Umbilical cord (tissue), 2 donors: ENCODE measurements around the gene FBXO9. TPM values are rescaled to one million over a fixed set of nuclear protein-coding genes. Genes with fewer than 3 reads are reported as not detected.
"Not testable (repeated sequence)": the region's sequence is repeated elsewhere in the genome, so short reads cannot be mapped to it uniquely, and the experiment has no call there.

Experiments used
- DNase-seq: peaks from one replicate; pipeline ENCODE4 v3.0.0-alpha.2; 2015; ENCODE audit warnings: low spot score
- total RNA-seq: library from RNA; depleted of rRNA; stranded (reverse); fragments of >200 nt; gene quantifications from one replicate; pipeline ENCODE4 v1.2.3, GENCODE V29; 2014; ENCODE audit warnings: low replicate concordance; ENCODE audit not compliant: insufficient read depth

The FBXO9 gene
- total RNA-seq, 1 donor from 2014 or later = 46.0 TPM

DNA sequence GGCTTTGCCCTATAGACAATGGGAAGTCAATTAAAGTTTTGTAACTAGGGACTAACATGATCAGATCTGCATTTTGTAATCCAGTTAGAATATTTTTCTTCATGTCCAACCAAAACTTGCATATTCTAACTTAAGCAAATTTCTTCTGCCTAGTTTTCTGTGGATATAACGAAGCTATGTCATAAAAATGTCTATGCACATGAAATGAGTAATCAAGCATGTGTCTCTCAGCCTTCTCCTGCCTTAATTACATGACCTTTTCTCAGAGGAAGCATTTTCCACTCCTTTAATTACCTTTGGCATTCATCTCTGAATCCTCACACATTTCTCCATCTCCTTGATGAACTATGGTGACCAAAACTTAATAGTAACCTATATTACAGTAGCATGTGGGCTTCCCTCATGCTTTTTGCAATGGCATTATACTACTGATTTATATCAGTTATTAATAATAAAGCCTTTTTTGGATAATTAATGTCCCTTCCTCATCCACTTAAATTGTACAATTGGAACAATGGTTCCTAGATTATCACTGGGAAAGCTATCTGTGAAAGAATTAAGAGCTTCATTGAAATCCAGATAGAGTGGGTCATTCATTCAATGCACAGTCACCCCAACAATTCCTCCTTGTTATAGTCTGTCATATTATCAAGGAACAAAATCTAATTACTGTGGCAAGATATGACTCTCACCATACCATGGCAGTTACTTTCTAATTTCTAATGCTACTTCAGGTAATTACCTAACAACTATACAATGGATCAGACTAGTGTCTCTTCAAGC is 19.1 kb upstream of the FBXO9 start:
- DNase-seq = no peak

DNA sequence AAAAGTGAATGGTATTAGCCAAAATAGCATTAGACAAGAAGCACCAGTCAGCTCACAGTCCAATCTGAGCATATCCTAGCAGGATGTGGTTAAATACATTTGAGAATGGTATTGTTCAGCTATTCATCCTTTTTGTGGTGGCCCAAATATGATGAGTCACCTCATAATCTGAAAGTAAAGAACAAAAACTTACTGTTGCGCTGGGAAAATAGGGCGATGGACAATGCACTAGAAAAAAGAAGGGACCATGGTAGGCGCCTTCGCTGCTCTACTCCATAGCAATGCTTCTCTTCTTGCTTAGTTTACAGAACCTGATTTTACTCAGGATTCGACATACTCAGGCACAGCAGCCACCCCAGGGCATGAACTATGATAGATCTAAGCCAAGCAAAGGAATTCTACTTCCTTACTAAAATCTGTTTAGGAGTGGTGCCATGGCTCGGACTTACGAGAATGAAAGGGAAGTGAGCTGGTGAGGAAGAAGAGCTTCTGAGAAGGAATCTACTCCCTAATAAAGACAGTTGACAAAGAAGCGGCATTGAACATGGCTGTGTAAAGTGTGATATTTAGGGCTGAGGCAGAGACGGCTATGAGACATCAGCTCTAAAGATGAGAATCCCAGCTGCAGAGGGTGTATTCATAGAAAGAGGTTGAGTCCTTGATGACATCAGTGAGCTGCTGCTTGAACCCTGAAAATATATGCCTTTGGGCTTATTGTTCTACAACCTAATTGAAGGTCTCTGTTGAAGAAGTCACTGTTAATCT is 16.6 kb upstream of the FBXO9 start:
- no peak for DNase-seq

DNA sequence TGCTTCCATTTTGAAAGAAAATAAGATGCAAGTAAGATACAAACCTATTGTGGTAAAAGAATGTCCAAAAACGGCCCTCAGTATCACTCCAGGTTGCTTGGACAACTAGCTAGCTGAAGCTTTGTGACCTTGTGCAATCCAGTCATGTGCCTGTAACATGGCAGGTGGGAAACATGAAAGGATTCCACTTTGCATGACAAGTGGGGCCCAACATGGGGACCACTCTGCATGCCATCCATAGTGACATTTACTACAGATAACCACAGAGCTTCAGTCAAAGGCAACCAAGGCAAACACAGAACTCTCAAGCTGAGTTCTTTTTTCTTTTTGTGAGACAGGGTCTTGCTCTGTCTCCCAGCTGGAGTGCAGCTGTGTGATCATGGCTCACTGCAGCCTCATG is 15.8 kb upstream of the FBXO9 start:
- DNase-seq = no peak

DNA sequence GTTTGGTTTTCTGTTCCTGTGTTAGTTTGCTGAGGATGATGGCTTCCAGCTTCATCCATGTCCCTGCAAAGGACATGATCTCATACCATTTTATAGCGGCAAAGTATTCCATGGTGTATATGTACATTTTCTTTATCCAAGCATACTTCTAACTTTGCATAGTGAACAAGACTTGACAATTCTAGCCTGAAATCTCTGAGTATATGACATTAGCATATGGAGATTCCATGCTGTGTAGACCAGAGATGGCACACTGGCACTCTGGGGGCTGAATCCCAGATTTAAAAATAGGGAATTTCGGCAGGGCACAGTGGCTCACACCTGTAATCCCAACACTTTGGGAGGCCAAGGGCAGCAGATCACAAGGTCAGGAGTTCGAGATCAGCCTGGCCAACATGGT is 13.1 kb upstream of the FBXO9 start:
- DNase-seq = not testable (repeated sequence)

DNA sequence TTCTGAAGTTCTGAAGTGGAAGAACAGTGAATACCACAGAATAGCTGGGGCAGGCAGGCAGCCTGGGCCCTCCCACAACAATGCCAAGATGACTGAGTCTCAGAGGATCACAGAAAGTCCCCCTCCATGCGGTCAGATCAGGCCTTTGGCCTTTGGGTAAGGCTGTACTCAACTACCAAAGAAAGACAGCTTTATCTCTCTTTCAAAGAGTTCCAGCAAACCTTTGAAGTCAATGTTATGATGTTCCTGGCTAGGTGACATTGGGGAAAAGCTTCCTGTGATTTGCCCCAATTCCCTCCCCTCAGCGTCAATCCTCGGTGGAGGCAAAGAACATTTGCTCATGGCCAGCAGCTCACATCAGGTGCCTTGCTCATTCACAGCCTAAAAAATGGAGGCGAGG is 10.7 kb upstream of the FBXO9 start:
- DNase-seq = no peak

DNA sequence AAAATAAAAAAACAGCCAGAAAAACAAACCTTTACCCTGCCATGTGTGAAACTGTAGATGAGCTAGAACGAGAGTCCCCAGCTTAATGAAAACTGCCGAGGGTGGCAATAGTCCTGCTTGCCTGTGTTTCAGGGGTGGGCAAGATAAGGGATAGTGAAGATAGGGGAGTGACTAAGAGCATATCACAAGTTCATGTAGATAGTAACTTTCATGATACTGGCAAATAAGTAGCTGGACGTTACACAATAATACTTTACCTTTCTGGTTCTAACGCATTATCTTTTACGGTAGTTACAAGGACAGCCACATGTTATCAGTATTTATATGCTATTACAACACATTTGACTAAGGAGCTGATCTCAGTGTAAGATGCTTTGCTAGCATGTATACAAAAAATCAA is 9.3 kb upstream of the FBXO9 start:
- DNase-seq = no peak

DNA sequence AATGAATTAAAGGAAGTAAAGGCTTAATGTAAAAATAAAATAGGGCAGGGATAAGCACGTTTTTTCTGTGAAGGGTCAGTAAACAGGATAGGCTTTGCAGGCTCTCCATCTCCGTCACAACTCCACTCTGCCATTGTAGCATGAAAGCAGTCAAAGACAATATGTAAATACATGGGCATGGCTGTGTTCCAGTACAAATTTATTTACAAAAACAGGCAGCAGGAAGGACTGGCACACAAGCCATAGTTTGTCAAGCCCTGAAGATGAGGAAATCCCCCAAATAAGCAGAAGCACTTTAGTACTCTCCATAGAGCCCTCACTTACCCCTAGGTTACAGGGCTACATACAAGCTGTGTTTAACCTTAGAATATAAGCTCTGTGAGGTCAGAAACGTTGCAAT is 8.9 kb upstream of the FBXO9 start:
- DNase-seq = no peak

DNA sequence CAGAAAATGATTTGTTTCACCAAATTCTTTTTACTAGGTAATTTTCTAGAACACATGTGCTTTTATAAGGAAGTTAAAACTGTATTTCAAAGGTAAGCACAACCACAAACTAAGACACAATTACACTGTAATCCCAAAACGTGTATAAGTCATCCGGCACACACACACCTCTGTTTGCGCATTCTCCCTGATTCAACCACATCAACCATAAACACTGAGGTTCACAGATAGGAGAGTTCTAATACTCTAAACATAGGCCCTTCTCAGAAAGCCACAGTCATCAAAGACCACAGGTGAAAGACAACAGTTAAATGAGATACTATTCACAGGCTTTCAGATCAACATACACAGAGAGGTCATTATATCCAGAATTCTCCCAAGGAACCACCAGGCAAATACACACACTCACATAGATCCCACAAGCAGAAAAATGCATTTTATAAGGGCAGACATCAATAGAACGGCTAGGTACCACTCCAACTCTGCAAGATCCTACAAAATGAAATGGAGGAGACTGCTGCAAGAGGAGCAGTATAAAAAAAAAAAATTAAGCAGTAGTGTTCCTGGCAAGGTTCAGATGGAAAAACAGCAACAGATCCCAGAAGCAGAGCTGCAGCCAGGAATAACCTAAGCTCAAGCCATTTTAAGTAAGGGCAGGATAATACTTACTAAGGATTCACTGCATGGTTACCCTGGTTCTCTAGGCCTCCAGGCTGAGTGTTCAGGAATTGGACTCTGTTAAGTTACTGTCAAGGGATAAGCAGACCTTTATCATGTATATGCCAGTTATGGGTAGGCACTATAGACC is 6.6 kb upstream of the FBXO9 start:
- peak; percentile 69 for DNase-seq

DNA sequence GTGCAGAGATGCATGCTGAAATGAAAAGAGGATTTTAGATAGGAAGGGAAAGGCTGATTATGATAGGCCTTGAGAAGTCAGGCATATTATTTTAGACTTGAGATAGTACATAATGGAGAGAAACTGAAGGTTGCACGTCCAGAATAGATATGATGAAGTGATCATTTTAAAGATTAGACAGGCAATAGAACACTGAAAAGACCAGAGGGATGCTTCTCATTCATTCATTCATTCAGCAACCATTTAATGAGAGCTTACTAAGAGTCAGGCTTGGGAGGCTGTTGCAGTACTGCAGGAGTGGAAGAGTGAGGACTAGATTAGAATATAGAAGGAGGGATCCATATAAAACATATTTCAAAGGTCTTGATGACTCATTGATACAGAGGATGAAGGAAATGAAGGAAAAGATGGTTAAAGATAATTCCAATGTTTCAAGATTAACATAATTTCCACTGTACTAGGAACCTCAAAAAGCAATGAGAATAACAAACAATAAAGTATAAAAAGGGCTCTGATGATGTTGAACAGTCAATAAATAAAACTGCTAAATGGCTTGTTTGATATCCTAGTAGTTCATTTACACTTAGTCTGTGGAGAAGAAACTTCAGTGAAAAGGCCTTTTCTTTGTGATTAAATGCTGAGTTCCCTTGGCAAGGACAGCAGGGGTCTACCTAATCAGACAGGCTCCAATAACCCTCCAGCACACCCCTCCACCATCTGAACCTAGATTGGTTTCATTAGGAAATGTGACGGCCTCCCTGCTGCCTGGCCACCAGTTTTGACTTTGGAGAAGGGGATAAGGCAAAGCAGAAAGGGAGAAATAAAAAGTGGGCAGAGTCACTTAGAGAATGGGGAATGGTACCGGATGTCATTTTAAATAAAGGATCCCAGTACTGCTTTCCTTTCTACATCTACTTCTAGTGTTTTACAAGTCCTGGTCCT is 5.3 kb upstream of the FBXO9 start:
- DNase-seq = no peak

DNA sequence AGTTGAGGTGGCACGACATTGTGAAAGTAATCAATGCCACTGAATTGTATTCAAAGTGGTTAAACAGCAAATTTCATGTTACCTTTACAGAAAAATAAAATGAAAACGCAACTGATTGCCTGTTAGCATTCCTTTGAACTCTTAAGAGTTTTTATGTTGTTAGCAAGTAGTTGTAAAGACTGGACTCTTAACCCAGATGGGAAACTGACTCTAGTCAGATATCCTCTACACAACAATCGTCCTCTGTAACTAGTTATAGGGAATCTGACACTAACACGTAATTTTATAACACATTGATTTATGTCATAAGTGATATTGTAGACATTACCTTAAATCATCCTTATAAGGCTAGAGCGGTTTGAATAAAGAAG is 3.0 kb upstream of the FBXO9 start:
- DNase-seq = peak; percentile 19

DNA sequence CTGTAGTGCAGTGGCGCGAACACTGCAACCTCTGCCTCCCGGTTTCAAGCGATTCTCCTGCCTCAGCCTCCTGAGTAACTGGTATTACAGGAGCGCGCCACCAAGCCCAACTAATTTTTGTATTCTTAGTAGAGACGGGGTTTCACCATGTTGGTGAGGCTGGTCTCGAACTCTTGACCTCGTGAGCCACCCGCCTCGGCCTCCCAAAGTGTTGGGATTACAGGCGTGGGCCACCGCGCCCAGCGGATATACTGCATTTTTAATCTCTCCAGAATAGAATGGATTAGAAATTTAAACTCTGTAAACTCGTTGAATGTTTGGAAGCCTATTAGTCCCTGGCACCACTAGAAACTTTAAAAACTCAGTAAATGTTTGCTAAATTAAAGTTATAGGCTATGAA is 949 bp upstream of the FBXO9 start:
- not testable (repeated sequence) for DNase-seq

DNA sequence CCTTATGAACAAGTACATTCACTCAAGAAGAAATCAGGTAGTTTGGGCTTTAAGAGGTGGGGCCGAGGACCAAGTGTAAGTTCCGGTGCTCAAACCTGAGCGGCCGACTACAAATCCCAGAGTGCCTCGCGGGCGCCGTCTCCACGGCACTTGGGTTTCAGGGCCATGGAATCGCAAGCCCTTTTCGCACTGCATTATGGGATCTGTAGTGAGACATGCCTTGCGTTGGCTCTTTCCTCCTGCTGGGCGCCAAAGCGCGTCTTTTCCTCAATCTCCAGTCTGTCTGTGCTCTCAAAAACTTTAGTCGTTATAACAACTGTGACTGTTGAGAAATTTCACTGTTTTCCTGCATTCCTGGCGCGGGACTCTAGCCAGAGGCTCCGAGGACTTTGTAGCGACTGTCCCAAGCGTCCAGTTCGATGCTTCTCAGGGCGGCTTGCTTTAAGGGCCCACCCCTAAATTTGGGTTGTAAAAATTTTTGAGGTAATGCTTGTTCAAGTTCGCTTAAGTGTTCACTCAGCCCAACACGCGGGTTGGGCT is 408 bp upstream of the FBXO9 start:
- peak; percentile 99 for DNase-seq

DNA sequence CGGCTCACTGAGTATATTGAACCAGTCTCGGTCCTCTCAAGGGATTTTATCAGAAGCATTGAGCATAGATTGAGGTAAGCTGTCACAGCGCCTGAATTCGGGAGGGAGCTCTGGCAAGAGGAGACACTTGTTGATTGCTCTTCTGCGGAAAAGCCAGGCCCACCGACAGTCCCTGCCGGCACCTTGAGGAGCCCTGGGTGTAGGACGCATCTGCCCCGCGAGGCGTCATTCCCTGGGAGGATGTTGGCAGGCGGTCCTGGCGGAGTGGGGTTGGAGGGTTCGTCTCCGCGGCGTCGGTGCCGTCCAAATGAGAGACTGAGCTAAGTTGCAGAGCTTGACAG is 843 bp downstream of the FBXO9 start:
- DNase-seq = no peak

DNA sequence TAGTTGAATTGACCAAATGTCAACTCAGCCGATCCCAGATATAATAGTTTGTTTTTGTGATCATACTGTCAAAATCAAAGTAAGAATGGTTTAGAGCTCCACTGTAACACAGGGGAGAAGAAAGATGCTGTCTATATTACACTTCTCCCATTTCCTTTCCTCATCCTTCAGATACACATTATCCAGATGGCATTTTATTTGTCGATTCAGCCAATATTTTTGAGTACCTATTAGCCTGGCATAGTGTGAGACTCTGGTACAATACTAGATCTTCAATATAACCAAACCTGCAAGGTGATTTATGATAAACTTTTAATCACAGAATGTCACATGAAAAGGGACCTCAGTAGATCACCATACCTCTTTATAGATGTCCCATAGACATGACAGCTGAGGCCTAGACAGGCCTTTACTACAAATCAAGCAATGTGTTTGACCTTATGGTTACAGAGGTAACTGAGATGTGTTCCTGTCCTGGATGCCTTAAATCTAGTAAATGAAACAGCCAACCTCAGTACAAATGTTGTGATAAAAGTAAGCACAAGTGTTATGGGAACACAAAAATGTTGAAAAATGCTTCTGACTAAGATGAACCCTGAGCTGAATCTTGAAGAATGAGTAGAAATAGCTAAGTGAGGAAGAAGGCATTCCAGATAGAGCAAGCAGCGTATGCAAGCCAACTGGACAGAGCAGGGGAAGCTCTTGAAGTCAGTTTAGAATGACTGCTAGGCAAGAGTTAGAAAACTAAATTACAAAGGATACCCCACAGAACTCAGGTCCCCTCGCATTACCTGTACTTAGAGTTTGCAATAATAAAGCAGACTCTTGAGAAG is 1.9 kb downstream of the FBXO9 start:
- no peak for DNase-seq

DNA sequence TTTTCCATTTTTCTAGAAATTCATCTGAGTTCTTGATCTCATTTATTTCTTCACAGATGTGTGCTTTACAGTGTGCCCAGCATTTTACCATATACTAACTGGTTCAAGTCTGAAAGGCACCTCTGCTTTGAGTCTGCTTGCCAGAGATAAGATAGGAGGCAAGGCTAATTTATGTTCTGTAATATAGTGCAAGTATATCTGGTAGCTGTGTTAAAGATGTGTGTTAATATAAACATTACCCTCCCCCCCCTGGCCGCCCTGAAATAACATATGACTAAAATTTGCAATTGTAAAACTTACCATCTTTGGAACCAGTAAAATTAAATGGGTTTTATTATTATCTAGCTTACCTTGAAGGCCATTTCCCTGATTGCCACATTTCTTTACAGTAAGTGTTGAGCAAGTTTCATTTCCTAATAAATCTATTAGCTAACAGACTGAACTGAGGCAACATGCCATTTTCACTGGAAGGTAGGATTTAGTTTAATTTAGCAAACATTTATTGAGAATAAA is 2.7 kb downstream of the FBXO9 start:
- no peak for DNase-seq

DNA sequence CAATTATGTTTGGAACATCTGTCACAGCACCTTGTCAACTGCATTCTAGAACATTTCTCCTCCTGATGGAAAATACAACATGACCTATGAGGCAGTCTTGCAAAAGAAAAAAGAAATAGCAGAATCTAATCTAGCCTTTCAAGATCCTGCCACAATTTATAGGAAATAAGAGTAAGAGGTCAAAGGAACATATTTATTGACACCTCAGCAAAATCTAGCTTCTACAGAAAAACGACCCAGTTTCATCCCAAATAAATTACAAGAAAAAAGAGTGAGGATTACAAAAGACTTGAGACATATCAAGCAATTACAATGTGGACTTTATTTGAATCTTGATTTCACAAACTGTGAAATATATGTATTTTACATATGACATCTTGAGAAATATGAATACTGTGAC is 4.2 kb downstream of the FBXO9 start:
- no peak for DNase-seq

DNA sequence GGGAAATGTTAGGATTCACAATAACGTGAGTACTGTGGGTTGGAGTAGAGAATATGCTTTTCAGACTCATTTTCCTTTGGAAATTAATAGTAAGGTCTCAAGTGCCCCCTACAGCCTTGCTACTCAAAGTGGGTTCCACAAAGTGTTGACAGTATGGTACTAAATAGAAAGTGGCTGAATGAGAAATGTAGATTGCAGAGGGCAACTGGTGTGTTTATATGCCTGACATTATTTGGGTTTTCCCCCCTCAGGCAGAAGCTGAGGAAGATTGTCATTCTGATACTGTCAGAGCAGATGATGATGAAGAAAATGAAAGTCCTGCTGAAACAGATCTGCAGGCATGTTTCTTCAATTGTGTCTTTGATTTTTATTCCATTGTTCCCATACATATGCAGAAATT is 5.6 kb downstream of the FBXO9 start:
- DNase-seq = no peak

DNA sequence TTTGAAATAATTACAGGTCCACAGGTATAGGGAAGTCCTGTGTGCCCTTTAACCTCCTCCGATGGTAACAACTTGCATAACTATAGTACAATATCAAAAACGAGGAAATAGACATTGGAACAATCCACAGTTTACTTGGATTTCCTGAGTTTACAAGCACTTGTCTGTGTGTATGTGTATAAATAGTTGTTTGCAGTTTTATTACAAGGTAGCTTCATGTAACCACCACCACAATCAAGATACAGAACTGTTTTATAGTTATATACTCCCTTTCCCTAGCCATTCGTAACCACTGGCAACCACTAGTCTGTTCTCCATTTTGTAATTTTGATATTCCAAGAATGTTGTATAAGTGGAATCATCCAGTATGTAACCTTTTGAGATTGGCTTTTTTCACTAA is 9.1 kb downstream of the FBXO9 start:
- DNase-seq = no peak

DNA sequence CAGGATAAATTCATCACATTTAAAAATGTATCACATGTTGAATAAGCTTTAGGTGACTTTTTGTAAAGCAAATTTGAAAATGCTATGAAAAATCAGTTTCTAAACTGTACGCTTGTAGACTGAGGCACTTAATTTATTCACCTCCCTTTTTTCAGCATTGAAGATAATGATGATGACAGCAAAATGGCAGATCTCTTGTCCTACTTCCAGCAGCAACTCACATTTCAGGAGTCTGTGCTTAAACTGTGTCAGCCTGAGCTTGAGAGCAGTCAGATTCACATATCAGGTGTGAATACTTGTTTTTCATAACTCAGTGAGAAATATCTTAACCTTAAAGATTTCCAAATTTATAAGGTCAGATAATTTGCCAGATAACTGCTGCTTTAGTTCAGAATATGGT is 15.6 kb downstream of the FBXO9 start:
- no peak for DNase-seq

DNA sequence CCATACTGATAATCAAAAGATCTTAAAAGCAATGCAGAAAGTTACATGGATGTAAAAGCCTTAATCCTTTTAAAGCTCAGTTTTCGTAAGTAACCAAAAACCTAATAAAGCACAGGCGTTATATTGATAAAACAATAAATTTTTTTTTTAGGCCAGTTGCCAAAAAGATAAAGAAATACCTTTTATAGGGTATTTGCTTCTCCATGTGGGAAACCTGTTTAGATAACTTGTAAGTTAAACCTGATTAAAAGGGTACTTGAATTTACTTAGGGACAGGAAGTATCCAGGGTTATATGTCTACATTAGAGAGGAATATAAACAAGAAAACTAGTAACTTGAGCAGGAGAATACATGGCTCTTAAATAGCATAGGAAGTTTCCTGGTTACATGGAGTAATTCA is 21.1 kb downstream of the FBXO9 start:
- no peak for DNase-seq
